HEK293 (cell line): ENCODE results near the gene AKT1.

Source experiments
- GLI2 ChIP-seq: fragments of 450-650 bp; formaldehyde crosslinking; IDR thresholded peaks from 2 replicates; pipeline ENCODE4; 2017; ENCODE audit warnings: missing biosample characterization, missing genetic modification characterization, low read depth, borderline replicate concordance
- KLF9 ChIP-seq: fragments of 450-650 bp; formaldehyde crosslinking; IDR thresholded peaks from 2 replicates; pipeline ENCODE4 v1.5.1; 2016; ENCODE audit warnings: missing biosample characterization, missing genetic modification characterization, low read depth
- RBAK ChIP-seq: fragments of 450-650 bp; formaldehyde crosslinking; IDR thresholded peaks from 2 replicates; pipeline ENCODE4 v1.5.1; 2016; ENCODE audit warnings: missing biosample characterization, missing genetic modification characterization
- ZBTB48 ChIP-seq: fragments of 450-650 bp; formaldehyde crosslinking; IDR thresholded peaks from 2 replicates; pipeline ENCODE4 v1.5.1; 2016; ENCODE audit warnings: missing biosample characterization, missing genetic modification characterization
- ZNF112 ChIP-seq: fragments of 450-650 bp; formaldehyde crosslinking; IDR thresholded peaks from 2 replicates; pipeline ENCODE4 v1.5.0; 2017; ENCODE audit warnings: missing biosample characterization, missing genetic modification characterization
- ZNF221 ChIP-seq: fragments of 450-650 bp; formaldehyde crosslinking; IDR thresholded peaks from 2 replicates; pipeline ENCODE4 v1.5.1; 2017; ENCODE audit warnings: missing biosample characterization, missing genetic modification characterization, borderline replicate concordance
- ZNF324 ChIP-seq: fragments of 450-650 bp; formaldehyde crosslinking; IDR thresholded peaks from 2 replicates; pipeline ENCODE4 v1.5.1; 2016; ENCODE audit warnings: missing biosample characterization, missing genetic modification characterization
- ZNF548 ChIP-seq: fragments of 450-650 bp; formaldehyde crosslinking; IDR thresholded peaks from 2 replicates; pipeline ENCODE4 v1.5.1; 2016; ENCODE audit warnings: missing biosample characterization, missing genetic modification characterization
- ZNF561 ChIP-seq: fragments of 450-650 bp; IDR thresholded peaks from 2 replicates; pipeline ENCODE4 v1.5.1; 2018; ENCODE audit warnings: missing biosample characterization, missing genetic modification characterization, borderline replicate concordance
- ZNF843 ChIP-seq: fragments of 450-650 bp; formaldehyde crosslinking; IDR thresholded peaks from 2 replicates; pipeline ENCODE4 v1.5.1; 2016; ENCODE audit warnings: missing biosample characterization, missing genetic modification characterization
- TF ChIP-seq, protein P1 (sequence below): fragments of 450-650 bp; formaldehyde crosslinking; IDR thresholded peaks from 2 replicates; pipeline ENCODE4 v1.5.1; 2016; ENCODE audit warnings: missing biosample characterization, missing genetic modification characterization
- TF ChIP-seq, protein P2 (sequence below): fragments of 450-650 bp; formaldehyde crosslinking; IDR thresholded peaks from 2 replicates; pipeline ENCODE4 v1.5.0; 2017; ENCODE audit warnings: missing biosample characterization, missing genetic modification characterization, borderline replicate concordance
- TF ChIP-seq, protein P3 (sequence below): fragments of 450-650 bp; formaldehyde crosslinking; optimal IDR thresholded peaks from 2 replicates; pipeline ENCODE3; 2016; ENCODE audit warnings: missing biosample characterization, mild to moderate bottlenecking, missing genetic modification characterization

DNA sequence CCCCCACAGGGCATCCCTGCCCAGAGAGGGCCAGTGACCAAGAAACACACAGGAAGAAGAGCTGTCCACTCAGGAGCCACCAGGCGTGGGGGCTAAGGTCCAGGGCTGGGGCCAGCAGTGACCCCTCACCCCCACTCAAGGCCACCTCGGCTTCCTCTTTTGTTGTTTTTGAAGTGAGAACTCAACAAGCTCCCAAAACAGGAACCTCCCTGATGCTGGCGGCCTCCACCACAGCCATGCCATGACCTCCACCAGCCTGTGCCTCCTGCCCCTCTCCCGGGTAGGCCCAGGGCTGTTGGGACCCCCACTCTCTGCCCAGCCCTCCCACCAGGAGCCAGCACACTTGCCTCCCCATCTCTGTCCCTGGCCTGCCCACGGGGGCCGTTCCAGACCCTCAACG, 7.8 kb downstream of the AKT1 start:
- no peak for TF ChIP-seq GLI2 (tag by site-specific recombination)
- TF ChIP-seq, protein P1, sequence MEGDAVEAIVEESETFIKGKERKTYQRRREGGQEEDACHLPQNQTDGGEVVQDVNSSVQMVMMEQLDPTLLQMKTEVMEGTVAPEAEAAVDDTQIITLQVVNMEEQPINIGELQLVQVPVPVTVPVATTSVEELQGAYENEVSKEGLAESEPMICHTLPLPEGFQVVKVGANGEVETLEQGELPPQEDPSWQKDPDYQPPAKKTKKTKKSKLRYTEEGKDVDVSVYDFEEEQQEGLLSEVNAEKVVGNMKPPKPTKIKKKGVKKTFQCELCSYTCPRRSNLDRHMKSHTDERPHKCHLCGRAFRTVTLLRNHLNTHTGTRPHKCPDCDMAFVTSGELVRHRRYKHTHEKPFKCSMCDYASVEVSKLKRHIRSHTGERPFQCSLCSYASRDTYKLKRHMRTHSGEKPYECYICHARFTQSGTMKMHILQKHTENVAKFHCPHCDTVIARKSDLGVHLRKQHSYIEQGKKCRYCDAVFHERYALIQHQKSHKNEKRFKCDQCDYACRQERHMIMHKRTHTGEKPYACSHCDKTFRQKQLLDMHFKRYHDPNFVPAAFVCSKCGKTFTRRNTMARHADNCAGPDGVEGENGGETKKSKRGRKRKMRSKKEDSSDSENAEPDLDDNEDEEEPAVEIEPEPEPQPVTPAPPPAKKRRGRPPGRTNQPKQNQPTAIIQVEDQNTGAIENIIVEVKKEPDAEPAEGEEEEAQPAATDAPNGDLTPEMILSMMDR, result no peak
- no peak for TF ChIP-seq ZNF221
- no peak for TF ChIP-seq ZNF112 (tag by site-specific recombination)
- TF ChIP-seq ZNF843, result no peak
- TF ChIP-seq ZNF561, result no peak
- no peak for TF ChIP-seq RBAK (tag by site-specific recombination)
- TF ChIP-seq, protein P2, sequence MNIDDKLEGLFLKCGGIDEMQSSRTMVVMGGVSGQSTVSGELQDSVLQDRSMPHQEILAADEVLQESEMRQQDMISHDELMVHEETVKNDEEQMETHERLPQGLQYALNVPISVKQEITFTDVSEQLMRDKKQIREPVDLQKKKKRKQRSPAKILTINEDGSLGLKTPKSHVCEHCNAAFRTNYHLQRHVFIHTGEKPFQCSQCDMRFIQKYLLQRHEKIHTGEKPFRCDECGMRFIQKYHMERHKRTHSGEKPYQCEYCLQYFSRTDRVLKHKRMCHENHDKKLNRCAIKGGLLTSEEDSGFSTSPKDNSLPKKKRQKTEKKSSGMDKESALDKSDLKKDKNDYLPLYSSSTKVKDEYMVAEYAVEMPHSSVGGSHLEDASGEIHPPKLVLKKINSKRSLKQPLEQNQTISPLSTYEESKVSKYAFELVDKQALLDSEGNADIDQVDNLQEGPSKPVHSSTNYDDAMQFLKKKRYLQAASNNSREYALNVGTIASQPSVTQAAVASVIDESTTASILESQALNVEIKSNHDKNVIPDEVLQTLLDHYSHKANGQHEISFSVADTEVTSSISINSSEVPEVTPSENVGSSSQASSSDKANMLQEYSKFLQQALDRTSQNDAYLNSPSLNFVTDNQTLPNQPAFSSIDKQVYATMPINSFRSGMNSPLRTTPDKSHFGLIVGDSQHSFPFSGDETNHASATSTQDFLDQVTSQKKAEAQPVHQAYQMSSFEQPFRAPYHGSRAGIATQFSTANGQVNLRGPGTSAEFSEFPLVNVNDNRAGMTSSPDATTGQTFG (tag by site-specific recombination), result no peak
- TF ChIP-seq ZNF324 (tag by site-specific recombination), result no peak
- TF ChIP-seq KLF9 (tag by site-specific recombination), result no peak
- no peak for TF ChIP-seq ZNF548
- TF ChIP-seq, protein P3, sequence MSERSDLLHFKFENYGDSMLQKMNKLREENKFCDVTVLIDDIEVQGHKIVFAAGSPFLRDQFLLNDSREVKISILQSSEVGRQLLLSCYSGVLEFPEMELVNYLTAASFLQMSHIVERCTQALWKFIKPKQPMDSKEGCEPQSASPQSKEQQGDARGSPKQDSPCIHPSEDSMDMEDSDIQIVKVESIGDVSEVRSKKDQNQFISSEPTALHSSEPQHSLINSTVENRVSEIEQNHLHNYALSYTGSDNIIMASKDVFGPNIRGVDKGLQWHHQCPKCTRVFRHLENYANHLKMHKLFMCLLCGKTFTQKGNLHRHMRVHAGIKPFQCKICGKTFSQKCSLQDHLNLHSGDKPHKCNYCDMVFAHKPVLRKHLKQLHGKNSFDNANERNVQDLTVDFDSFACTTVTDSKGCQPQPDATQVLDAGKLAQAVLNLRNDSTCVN (tag by site-specific recombination), result no peak
- TF ChIP-seq ZBTB48 (tag by site-specific recombination), result no peak
